ENCODE measurements around the gene ARAP2. TPM values are rescaled to one million over a fixed set of nuclear protein-coding genes. Genes with fewer than 3 reads are reported as not detected.

The ARAP2 gene
- total RNA-seq, 2 experiments from 2014 or later = 30.0 to 31.0 TPM

DNA sequence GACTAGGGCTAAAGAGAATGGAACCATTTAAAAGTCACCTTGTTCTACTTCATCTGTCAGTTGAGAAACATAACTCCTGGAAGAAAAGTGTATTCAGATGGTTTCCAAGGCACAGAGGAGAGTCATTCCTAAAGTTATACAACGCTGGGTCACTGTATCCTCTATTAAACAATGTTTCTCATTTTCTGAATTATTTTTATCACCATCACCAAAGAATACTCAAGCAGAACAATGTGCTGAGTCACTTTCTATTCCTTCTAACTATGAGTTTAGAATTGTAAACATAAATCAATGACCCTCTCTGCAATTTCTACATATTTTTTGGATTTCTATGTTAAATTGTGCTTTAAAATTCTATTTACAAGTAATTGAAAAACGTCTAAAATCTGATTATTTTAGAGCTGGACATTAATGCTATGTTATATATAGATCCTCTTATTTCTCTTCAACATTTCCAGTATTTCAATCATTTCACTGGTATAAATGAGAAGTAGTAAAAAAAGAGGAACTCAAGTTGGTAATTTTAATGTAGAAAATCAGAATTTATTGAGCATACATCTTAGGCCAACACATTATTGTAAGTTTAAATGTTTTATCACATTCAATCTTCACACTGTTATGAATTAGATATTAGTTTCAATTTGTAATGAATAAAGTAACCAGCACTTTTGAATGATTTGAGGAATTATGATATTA, 44.6 kb upstream of the ARAP2 start:
- intact Hi-C loops (cut with micrococcal nuclease) = loop anchor here (5.0 kb wide), 2 partner anchors 47 to 1363 kb away; partner anchors contain the start of gene ARAP2
- H3K4me3 Mint-ChIP-seq = no peak overlapping the region
- H3K4me1 Mint-ChIP-seq (ENCODE audit: low read depth) = peaks cover 45% of the 10 kb centered on the region
- DNase-seq (no peak), ATAC-seq (no peak)
- H3K27ac Mint-ChIP-seq = peak overlapping the region; percentile 49
- POLR2A ChIA-PET = no interaction called here
- no peaks in the 10 kb centered on the region for H3K27me3 Mint-ChIP-seq
- peaks cover 1% of the 10 kb centered on the region for H3K36me3 Mint-ChIP-seq (ENCODE audit: low read depth)
- no peaks in the 10 kb centered on the region for H3K9me3 Mint-ChIP-seq
- TF ChIP-seq, protein P1, sequence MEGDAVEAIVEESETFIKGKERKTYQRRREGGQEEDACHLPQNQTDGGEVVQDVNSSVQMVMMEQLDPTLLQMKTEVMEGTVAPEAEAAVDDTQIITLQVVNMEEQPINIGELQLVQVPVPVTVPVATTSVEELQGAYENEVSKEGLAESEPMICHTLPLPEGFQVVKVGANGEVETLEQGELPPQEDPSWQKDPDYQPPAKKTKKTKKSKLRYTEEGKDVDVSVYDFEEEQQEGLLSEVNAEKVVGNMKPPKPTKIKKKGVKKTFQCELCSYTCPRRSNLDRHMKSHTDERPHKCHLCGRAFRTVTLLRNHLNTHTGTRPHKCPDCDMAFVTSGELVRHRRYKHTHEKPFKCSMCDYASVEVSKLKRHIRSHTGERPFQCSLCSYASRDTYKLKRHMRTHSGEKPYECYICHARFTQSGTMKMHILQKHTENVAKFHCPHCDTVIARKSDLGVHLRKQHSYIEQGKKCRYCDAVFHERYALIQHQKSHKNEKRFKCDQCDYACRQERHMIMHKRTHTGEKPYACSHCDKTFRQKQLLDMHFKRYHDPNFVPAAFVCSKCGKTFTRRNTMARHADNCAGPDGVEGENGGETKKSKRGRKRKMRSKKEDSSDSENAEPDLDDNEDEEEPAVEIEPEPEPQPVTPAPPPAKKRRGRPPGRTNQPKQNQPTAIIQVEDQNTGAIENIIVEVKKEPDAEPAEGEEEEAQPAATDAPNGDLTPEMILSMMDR (IDR thresholded peaks at IDR 0.05) = no peak
- CTCF ChIA-PET = interaction anchor here (0.8 to 1.2 kb wide), 3 partner anchors 34 to 111 kb away, joined by 3 to 4 read pairs (median 3); no protein-coding TSS in a partner anchor

DNA sequence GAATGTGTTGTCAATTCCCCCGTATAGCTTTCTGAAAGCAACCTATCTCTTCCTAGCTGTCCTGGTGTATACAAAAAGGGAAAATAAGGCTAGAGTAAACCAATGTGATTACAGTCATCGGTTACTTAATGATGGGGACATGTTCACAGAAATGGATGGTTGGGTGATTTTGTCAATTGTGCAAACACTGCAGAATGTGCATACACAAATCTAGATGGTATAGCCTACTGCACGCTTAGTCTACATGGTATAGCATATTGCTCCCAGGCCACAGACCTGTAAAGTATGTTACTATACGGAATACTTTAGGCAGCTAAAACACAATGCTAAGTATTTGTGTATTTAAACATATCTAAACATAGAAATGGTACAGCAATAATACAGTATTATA, 42.2 kb upstream of the ARAP2 start:
- Mint-ChIP-seq H3K27ac (peak overlapping the region; percentile 90), H3K36me3 (ENCODE audit: low read depth) (peaks cover 1% of the 10 kb centered on the region), H3K4me1 (ENCODE audit: low read depth) (peaks cover 50% of the 10 kb centered on the region), H3K9me3 (no peaks in the 10 kb centered on the region), H3K27me3 (no peaks in the 10 kb centered on the region), H3K4me3 (peak overlapping the region; percentile 22)
- DNase-seq (no peak), ATAC-seq (no peak)
- TF ChIP-seq, protein P1 (IDR thresholded peaks at IDR 0.05) = no peak
- CTCF ChIA-PET = interaction anchor here (0.7 to 1.2 kb wide), 3 partner anchors 14 to 113 kb away, joined by 3 to 4 read pairs (median 3); no protein-coding TSS in a partner anchor
- POLR2A ChIA-PET = interaction anchor here (0.8 to 2.4 kb wide), 11 partner anchors 15 to 63 kb away, joined by 3 to 28 read pairs (median 6); partner anchors contain the start of gene ARAP2
- intact Hi-C loops (cut with micrococcal nuclease) = loop anchor here (1.0 to 5.0 kb wide), 3 partner anchors 37 to 1366 kb away; partner anchors contain the start of gene ARAP2

DNA sequence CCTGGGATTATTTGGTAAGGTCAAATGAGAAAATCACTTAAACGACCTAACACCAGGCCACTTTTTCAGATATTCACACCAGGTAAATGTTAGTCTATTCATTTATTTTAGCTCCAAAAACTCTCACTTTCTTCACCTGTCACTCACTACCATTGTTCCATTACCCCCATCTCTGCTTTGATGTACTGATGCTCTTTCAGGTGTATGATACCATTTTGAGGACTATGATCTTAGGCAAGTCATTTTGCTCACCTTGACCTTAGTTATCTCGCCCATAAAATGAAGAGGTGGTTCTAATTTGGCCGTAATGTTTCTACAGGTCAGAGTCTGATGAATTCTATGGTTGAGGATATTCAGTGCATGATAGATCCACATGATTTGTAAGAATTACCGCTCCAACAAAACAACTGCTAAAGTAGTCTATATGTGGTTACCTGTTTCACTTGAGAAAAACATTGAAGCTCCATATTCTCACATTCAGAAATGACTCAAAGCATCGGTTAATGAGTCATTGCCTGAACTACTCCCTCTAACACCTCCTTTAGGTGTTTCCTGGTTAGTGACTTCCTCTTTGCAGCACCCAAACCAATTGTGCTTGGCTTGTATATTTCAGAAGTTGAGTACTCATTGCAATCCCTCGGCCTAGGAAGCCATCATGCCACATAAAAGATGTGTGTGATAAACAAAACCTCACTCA, 41.6 kb upstream of the ARAP2 start:
- CTCF ChIA-PET = interaction anchor here (0.7 to 1.7 kb wide), 8 partner anchors 14 to 113 kb away, joined by 3 to 8 read pairs (median 3); no protein-coding TSS in a partner anchor
- Mint-ChIP-seq H3K4me1 (ENCODE audit: low read depth) (peaks cover 52% of the 10 kb centered on the region), H3K4me3 (peak overlapping the region; percentile 48), H3K27ac (peak overlapping the region; percentile 90), H3K27me3 (no peaks in the 10 kb centered on the region), H3K36me3 (ENCODE audit: low read depth) (peaks cover 1% of the 10 kb centered on the region), H3K9me3 (no peaks in the 10 kb centered on the region)
- TF ChIP-seq, protein P1 (IDR thresholded peaks at IDR 0.05) = no peak
- POLR2A ChIA-PET = interaction anchor here (0.8 to 2.4 kb wide), 11 partner anchors 15 to 63 kb away, joined by 3 to 28 read pairs (median 6); partner anchors contain the start of gene ARAP2
- intact Hi-C loops (cut with micrococcal nuclease) = loop anchor here (1.0 to 5.0 kb wide), 3 partner anchors 37 to 1366 kb away; partner anchors contain the start of gene ARAP2
- ATAC-seq (peak; percentile 93), DNase-seq (peak; percentile 77)

DNA sequence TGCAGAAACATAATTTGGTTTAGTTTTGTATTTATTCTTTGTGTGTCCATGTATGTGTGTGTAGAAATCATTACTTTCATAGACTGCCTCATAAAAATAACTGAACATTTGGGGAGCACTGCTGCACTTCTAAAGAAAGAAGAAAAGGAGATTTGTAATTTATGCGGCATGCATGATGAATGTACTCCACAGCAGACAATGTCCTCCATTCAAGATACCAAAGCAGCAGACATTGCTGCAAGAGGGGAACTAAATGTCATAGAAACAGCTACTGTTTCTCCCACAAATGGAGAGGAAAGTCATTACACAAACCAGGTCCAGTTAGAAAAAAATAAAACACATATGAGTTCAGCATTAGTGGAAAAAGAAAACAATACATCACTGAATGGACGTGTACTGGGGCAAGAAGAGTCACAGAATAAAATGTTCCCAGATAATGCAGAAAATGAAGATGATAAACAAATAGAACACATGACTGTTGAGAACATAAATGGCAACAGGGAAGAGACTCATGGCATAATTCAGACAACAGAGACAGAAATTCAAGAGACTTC, 39.7 kb upstream of the ARAP2 start:
- peaks cover 68% of the 10 kb centered on the region for H3K4me1 Mint-ChIP-seq (ENCODE audit: low read depth)
- peaks cover 1% of the 10 kb centered on the region for H3K36me3 Mint-ChIP-seq (ENCODE audit: low read depth)
- ATAC-seq (no peak), DNase-seq (no peak)
- intact Hi-C loops (cut with micrococcal nuclease) = no loop called here
- H3K9me3 Mint-ChIP-seq = no peaks in the 10 kb centered on the region
- ChIA-PET CTCF (interaction anchor here (1.2 to 1.5 kb wide), 2 partner anchors 19 to 41 kb away, joined by 3 to 6 read pairs; no protein-coding TSS in a partner anchor), POLR2A (interaction anchor here (0.6 to 1.0 kb wide), 3 partner anchors 18 to 188 kb away, joined by 3 read pairs; no protein-coding TSS in a partner anchor)
- no peaks in the 10 kb centered on the region for H3K27me3 Mint-ChIP-seq
- peak overlapping the region; percentile 80 for H3K27ac Mint-ChIP-seq
- peak overlapping the region; percentile 54 for H3K4me3 Mint-ChIP-seq
- TF ChIP-seq, protein P1 (IDR thresholded peaks at IDR 0.05) = no peak
